MM.1S (cell line): ENCODE data around the gene TET1.

Source experiments
- CTCF ChIP-seq: fragments of 300-600 bp; sonication (generic); IDR thresholded peaks from 2 replicates; pipeline ENCODE4 v1.5.1; 2016; ENCODE audit warnings: antibody characterized with exemption, low read length, mixed read lengths
- EZH2 ChIP-seq: fragments of 300-600 bp; sonication (generic); optimal IDR thresholded peaks from 2 replicates; pipeline ENCODE3; 2017; ENCODE audit warnings: low read depth, mild to moderate bottlenecking, antibody characterized with exemption, low read length, mixed read lengths
- EZH2phosphoT487 ChIP-seq: fragments of 300-600 bp; sonication (generic); IDR thresholded peaks from 2 replicates; pipeline ENCODE4 v1.6.1; 2018; ENCODE audit warnings: antibody characterized with exemption, low read length

GRCh38 chr10:68516766-68517165 is 43.4 kb upstream of the TET1 start:
- TF ChIP-seq CTCF (no peak), EZH2 (no peak), EZH2phosphoT487 (no peak)
